Measurements from ENCODE around the gene XPA. TPM values are rescaled to one million over a fixed set of nuclear protein-coding genes. Genes with fewer than 3 reads are reported as not detected.

Gene XPA
- total and polyA plus RNA-seq, 10 of the 15 experiments (the other 5 are each of a cell fraction or from before 2014, with no cell fraction given): 6.2 to 19.9 (median 12.3) TPM

- TF ChIP-seq USF2 (IDR thresholded peaks at IDR 0.05; ENCODE audit: borderline replicate concordance, low read depth, low read length) (no peak), EGR1 (IDR thresholded peaks at IDR 0.05; ENCODE audit: borderline replicate concordance in 1 of 2, low read depth in 2 of 2, low read length in 2 of 2) (no peak), PAX8 (IDR thresholded peaks at IDR 0.05) (no peak), YY1 (IDR thresholded peaks at IDR 0.05; ENCODE audit: low read depth, low read length) (no peak), POU2F2 (IDR thresholded peaks at IDR 0.05; ENCODE audit: borderline replicate concordance, low read depth, low read length) (no peak), ATF7 (IDR thresholded peaks at IDR 0.05; ENCODE audit: low read depth) (no peak)
Measured at GRCh38 chr9:97711223-97711626, 14.1 kb upstream of the XPA start (continued).

GRCh38 chr9:97710356-97711222 is 13.4 kb upstream of the XPA start:
- WGBS (ENCODE audit: insufficient coverage, insufficient replicate concordance, low lambda C conversion rate, missing lambda C conversion rate): 22% methylated on average over 9 of the region's 9 CpGs
- no peak overlapping the region for H2AFZ ChIP-seq (ENCODE audit: control insufficient read depth, low read depth, low read length)
- RAD21 ChIA-PET (ENCODE audit: unreplicated experiment): no interaction called here
- no peaks in the 10 kb centered on the region for H3K9me3 ChIP-seq (replicated peaks; ENCODE audit: control insufficient read depth, insufficient read depth, low read length)
- H4K20me1 ChIP-seq (ENCODE audit: control insufficient read depth, insufficient read depth): no peaks in the 10 kb centered on the region
- H3K79me2 ChIP-seq (ENCODE audit: control insufficient read depth, insufficient read depth, low read length): no peaks in the 10 kb centered on the region
- ATAC-seq (peak; percentile 96), DNase-seq (ENCODE audit: low read depth, low spot score) (no peak), FAIRE-seq (peak; percentile 98)
- no TSS peak for BruUV-seq (replicated peaks)
- intact Hi-C loops (cut with micrococcal nuclease; ENCODE audit: unreplicated experiment) (loop anchor here (1.0 to 10.0 kb wide), 3 partner anchors 191 to 554 kb away; no protein-coding TSS in a partner anchor), in situ Hi-C loops (cut with MboI) (no loop called here)
- H3K36me3 ChIP-seq (ENCODE audit: control insufficient read depth in 2 of 2, insufficient read depth in 2 of 2, low read length in 1 of 2): no peaks in the 10 kb centered on the region
- no peak overlapping the region for H3K27ac ChIP-seq (ENCODE audit: control insufficient read depth, insufficient read depth)
- CTCF ChIA-PET: interaction anchor here (1.8 kb wide), 1 partner anchor 188 kb away, joined by 4 read pairs; no protein-coding TSS in a partner anchor
- no peak overlapping the region for H3K9ac ChIP-seq (ENCODE audit: control insufficient read depth, insufficient read depth, low read length)
- H3K4me1 ChIP-seq (ENCODE audit: control insufficient read depth, insufficient read depth, low read length): peaks cover 5% of the 10 kb centered on the region
- no peak overlapping the region for H3K4me3 ChIP-seq
- POLR2A ChIA-PET: no interaction called here
- SMC1A ChIA-PET (ENCODE audit: uncharacterized antibody, unreplicated experiment): no interaction called here
- H3K4me2 ChIP-seq (ENCODE audit: control insufficient read depth, insufficient read depth): no peak overlapping the region
- peaks cover 1 to 2% of the 10 kb centered on the region in 2 experiments; a peak in 1 of 4 replicates for H3K27me3 ChIP-seq (replicated peaks in 1 of 2; ENCODE audit: control insufficient read depth in 2 of 2, insufficient read depth in 2 of 2, low read length in 1 of 2)
- no peak for TF ChIP-seq HCFC1 (IDR thresholded peaks at IDR 0.05; ENCODE audit: low read length)
- TF ChIP-seq EZH2 (IDR thresholded peaks at IDR 0.05; ENCODE audit: borderline replicate concordance, control insufficient read depth, low read depth, low read length): no peak
- TF ChIP-seq PAX5 (IDR thresholded peaks at IDR 0.05; ENCODE audit: borderline replicate concordance, low read depth, low read length): no peak
- TF ChIP-seq JUND (IDR thresholded peaks at IDR 0.05; ENCODE audit: low read depth, low read length): no peak
- no peak for TF ChIP-seq ATF7 (IDR thresholded peaks at IDR 0.05; ENCODE audit: low read depth)
- TF ChIP-seq MYC (IDR thresholded peaks at IDR 0.05; ENCODE audit: insufficient read depth, insufficient read length, insufficient replicate concordance, low read length, severe bottlenecking): no peak
- no peak for TF ChIP-seq ZNF217 (IDR thresholded peaks at IDR 0.05)
- no peak for TF ChIP-seq SUZ12 (IDR thresholded peaks at IDR 0.05; ENCODE audit: unreplicated experiment)
- TF ChIP-seq SIN3A (IDR thresholded peaks at IDR 0.05; ENCODE audit: low read depth, low read length): no peak
- TF ChIP-seq CEBPB (IDR thresholded peaks at IDR 0.05; ENCODE audit: borderline replicate concordance in 1 of 2, low read depth in 2 of 2, low read length in 2 of 2): no peak
- TF ChIP-seq USF1 (IDR thresholded peaks at IDR 0.05; ENCODE audit: borderline replicate concordance, extremely low read length, insufficient read depth, low read depth, low read length): no peak

Measured in GM12878 (cell line).